Right lobe of liver (tissue), 4 donors: ENCODE data around the gene NVL.

ENCODE experiments used
- CTCF ChIP-seq, 4 donors: fragments of 200-600 bp in 3 of 4; fragments of 450-650 bp in 1 of 4; IDR thresholded peaks; one replicate each; pipeline versions ENCODE4 v1.5.1 to v1.8.0; 2016 to 2022; ENCODE audit warnings: antibody characterized with exemption in 4 of 4, mild to moderate bottlenecking in 2 of 4
- POLR2A ChIP-seq: fragments of 450-650 bp; IDR thresholded peaks from one replicate; pipeline ENCODE4 v1.6.1; 2017; ENCODE audit warnings: antibody characterized with exemption, mild to moderate bottlenecking
- donor health status: DM: no; HTN: no; CAD: no.
- donor health status: DM: no; HTN: no; CAD: no.
- donor health status: DM: no; HTN: yes; CAD: no.

GRCh38 chr1:224325959-224326358 lies 4.0 kb downstream of the NVL start:
- TF ChIP-seq CTCF (IDR thresholded peaks at IDR 0.05) (no peak), POLR2A (no peak)
